AML-193 (cell line): Measurements from ENCODE around the gene SPACA1.

Experiments used
- DNase-seq, 2 experiments: peaks; one replicate each; lab custom pipeline; 2025; lab: John Stamatoyannopoulos, UW

The SPACA1 gene

DNA sequence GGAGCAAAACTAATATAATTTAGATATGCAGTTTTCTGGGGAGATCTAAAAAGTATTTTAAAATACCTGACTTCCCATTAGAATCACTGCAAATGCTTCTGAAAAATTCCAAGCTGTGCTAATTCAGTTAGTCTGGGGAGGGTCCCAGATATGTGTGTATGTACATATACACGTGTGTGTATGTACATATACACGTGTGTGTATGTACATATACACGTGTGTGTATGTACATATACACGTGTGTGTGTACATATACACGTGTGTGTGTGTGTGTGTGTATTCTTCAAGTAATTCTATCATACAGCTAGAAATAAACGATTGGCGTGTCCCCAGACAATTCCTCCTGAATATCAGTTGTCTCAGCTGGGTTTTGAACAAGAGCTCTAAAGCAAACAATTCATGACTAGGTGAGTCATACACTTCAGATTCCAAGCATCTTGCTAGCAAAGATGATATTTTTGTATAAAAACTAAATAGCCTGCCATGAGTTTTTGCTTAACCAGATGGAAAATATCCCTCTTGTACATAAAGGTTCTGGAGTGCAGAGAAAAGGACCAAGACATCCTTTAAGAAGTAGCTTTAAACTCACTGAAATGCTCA lies 58.2 kb downstream of the SPACA1 start:
- no peak for DNase-seq

DNA sequence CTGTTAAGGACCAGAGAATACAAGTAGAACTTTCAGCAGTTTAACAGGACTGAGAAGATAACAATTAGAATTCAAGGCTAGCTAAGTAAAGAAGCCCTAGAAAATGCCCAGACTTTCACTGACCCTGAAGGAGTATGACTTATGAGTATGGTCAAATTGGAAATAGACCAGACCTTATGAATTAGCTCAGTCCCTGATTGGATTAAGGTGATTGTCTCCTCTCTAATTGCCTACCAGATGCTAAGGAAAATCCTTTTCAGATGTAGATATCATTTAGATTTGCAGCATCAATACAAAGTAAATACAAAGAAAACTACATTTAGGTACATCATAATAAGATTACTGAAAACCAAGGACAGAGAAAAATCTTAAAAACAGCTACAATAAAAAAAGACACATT lies 59.6 kb downstream of the SPACA1 start:
- no peak for DNase-seq

DNA sequence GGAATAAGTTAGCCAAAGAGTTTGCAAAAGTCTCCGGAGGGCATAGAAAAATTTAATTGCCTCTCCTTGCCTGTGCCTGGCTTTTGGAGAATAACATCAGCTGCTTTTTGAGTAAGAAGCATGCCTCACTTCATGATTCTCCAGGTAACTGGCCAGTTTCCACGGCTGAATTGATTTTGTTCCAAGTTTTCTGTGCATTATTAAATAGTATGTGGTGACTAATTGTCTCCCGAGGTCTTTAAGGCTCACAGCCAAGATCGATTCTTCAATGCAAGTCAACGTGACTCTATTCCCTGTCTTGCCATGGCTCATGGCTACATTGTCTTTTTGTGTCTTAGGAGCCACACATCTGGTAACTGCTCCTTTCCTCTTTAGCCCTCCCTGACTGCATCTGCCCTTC lies 64.3 kb downstream of the SPACA1 start:
- DNase-seq, result no peak

DNA sequence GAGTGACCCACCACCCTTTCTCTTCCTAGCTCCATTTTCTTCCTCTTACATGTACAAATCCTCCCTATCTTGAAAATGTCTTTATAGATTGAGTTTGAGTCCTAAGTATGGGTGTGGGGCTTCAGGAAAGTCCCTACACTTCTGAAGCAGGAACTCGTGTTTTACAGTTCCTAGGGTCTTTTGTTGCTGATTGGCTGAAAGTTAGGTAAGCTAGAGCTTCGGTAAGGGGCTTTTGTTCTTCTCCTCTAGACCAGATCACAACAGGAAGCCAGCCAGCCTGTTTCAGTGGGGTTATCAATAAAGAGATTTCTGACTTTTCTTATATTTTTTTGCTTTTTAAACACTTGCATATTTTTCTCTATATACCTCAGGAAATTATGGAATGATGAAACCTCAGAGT lies 67.2 kb downstream of the SPACA1 start:
- DNase-seq, result no peak

DNA sequence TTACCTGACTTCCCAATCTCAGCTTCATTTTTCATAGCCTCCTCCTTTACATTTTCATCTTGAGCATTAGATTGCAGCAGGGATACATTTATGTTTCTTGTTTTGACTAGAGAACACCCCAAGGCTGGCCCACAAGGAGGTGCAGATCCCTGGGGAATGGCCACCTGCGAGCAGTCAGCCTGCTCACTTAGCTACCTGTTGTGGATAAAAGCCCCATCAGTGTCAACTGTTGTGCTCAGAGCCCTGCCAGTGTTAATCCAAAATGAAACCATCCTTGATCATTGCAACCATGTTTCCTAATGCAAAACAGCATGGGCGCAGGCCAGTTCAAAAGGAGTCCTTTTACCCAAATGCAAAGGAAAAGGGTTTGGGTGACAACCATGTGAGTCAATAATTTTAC lies 67.7 kb downstream of the SPACA1 start:
- no peak for DNase-seq

- DNase-seq, result no peak
These were observed 68.6 kb downstream of the SPACA1 start for GRCh38 chr6:88116276-88116675.
